ENCODE data around the gene IL1A.

Gene IL1A

GRCh38 chr2:112820343-112820742 is 36.0 kb upstream of the IL1A start:
- no peak for DNase-seq
- in situ Hi-C loops (cut with MboI; ENCODE audit: low pct_unique_long_range_greater_than_20kb, low sequenced_read_pairs): no loop called here

- DNase-seq: no peak
- in situ Hi-C loops (cut with MboI; ENCODE audit: low pct_unique_long_range_greater_than_20kb, low sequenced_read_pairs): no loop called here
Observed at GRCh38 chr2:112819081-112819480, 34.8 kb upstream of the IL1A start.

GRCh38 chr2:112818094-112818902 is 34.0 kb upstream of the IL1A start:
- no peak for DNase-seq
- in situ Hi-C loops (cut with MboI; ENCODE audit: low pct_unique_long_range_greater_than_20kb, low sequenced_read_pairs): no loop called here

- no peak for DNase-seq
- in situ Hi-C loops (cut with MboI; ENCODE audit: low pct_unique_long_range_greater_than_20kb, low sequenced_read_pairs): no loop called here
Observed at GRCh38 chr2:112817082-112817689, 32.9 kb upstream of the IL1A start.

GRCh38 chr2:112814278-112814677 is 30.0 kb upstream of the IL1A start:
- DNase-seq: no peak
- in situ Hi-C loops (cut with MboI; ENCODE audit: low pct_unique_long_range_greater_than_20kb, low sequenced_read_pairs): no loop called here

- in situ Hi-C loops (cut with MboI; ENCODE audit: low pct_unique_long_range_greater_than_20kb, low sequenced_read_pairs): no loop called here
- DNase-seq: no peak
Observed at GRCh38 chr2:112813280-112813966, 29.1 kb upstream of the IL1A start.

GRCh38 chr2:112812318-112813267 is 28.3 kb upstream of the IL1A start:
- no peak for DNase-seq
- in situ Hi-C loops (cut with MboI; ENCODE audit: low pct_unique_long_range_greater_than_20kb, low sequenced_read_pairs): no loop called here

GRCh38 chr2:112811841-112812306 is 27.6 kb upstream of the IL1A start:
- in situ Hi-C loops (cut with MboI; ENCODE audit: low pct_unique_long_range_greater_than_20kb, low sequenced_read_pairs): no loop called here
- DNase-seq: peak; percentile 32

- no peak for DNase-seq
- in situ Hi-C loops (cut with MboI; ENCODE audit: low pct_unique_long_range_greater_than_20kb, low sequenced_read_pairs): no loop called here
Observed at GRCh38 chr2:112811276-112811831, 27.1 kb upstream of the IL1A start.

GRCh38 chr2:112809112-112809511 is 24.8 kb upstream of the IL1A start:
- DNase-seq: no peak
- in situ Hi-C loops (cut with MboI; ENCODE audit: low pct_unique_long_range_greater_than_20kb, low sequenced_read_pairs): no loop called here

- DNase-seq: no peak
- in situ Hi-C loops (cut with MboI; ENCODE audit: low pct_unique_long_range_greater_than_20kb, low sequenced_read_pairs): no loop called here
Observed at GRCh38 chr2:112807233-112807807, 23.0 kb upstream of the IL1A start.

GRCh38 chr2:112805542-112805941 is 21.2 kb upstream of the IL1A start:
- DNase-seq: no peak
- in situ Hi-C loops (cut with MboI; ENCODE audit: low pct_unique_long_range_greater_than_20kb, low sequenced_read_pairs): no loop called here

- no peak for DNase-seq
- in situ Hi-C loops (cut with MboI; ENCODE audit: low pct_unique_long_range_greater_than_20kb, low sequenced_read_pairs): no loop called here
Observed at GRCh38 chr2:112803691-112804521, 19.6 kb upstream of the IL1A start.

GRCh38 chr2:112800881-112801583 is 16.7 kb upstream of the IL1A start:
- in situ Hi-C loops (cut with MboI; ENCODE audit: low pct_unique_long_range_greater_than_20kb, low sequenced_read_pairs): no loop called here

GRCh38 chr2:112798979-112799975 is 15.0 kb upstream of the IL1A start:
- in situ Hi-C loops (cut with MboI; ENCODE audit: low pct_unique_long_range_greater_than_20kb, low sequenced_read_pairs): no loop called here
- DNase-seq: peak; percentile 78

More at GRCh38 chr2:112800881-112801583, 16.7 kb upstream of the IL1A start:
- DNase-seq: no peak

GRCh38 chr2:112796486-112796885 is 12.2 kb upstream of the IL1A start:
- DNase-seq: no peak
- in situ Hi-C loops (cut with MboI; ENCODE audit: low pct_unique_long_range_greater_than_20kb, low sequenced_read_pairs): no loop called here

Data from KBM-7 (cell line).